ENCODE measurements around the gene AK9.

- TF ChIP-seq CTCF (IDR thresholded peaks at IDR 0.05) (no peak), EZH2phosphoT487 (IDR thresholded peaks at IDR 0.05) (no peak)
Observed at GRCh38 chr6:109524129-109524528, 166.9 kb downstream of the AK9 start.

Data from neural progenitor cell (in vitro differentiated cells).